Measurements from ENCODE around the gene IGSF11.

IGSF11 gene

DNA sequence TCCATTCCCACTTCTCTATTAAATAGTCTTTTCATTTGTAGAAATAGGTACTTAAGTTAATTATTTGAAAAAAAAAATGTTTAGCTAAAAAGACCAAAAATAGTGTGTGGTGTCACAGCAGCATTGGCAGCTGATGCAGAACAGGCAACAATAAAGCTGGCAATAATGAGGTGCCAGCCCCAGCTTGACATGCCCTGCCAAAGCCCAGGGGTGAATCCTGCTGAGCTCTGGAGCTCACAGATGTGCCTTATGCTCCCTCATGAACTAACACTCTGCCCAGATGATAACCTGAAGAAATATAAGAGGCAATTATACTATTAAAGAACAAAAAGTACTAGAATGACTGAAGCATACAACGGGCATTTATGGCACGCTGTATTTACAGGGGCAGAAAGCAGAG is 63.8 kb downstream of the IGSF11 start:
- no peak for TF ChIP-seq CTCF (conservative IDR thresholded peaks at IDR 0.05; ENCODE audit: low read depth, low read length)
- DNase-seq (ENCODE audit: low read depth): no peak
- no peak overlapping the region for H3K4me3 ChIP-seq (ENCODE audit: low read depth, low read length)

DNA sequence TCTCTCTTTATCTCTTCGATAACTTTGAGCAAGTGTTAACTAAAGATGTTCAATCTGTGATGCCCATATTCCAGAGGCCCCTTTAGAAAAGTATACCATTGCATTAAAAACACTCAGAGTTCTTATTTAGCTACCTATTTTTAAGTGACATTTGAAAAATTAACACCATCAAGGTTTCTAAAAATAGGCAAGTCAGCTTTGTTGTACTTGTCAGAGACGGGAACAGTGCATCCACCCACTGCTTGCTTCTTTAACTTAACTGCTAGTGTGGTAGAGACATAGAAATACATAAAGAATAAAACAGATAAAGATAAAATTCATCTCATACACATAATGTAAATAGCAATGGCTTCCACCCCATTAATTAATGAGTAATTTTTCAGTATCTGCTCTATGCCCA is 66.0 kb downstream of the IGSF11 start:
- H3K4me3 ChIP-seq (ENCODE audit: low read depth, low read length): no peak overlapping the region
- no peak for TF ChIP-seq CTCF (conservative IDR thresholded peaks at IDR 0.05; ENCODE audit: low read depth, low read length)
- no peak for DNase-seq (ENCODE audit: low read depth)

GRCh38 chr3:118968111-118968510 is 66.5 kb downstream of the IGSF11 start:
- no peak for TF ChIP-seq CTCF (conservative IDR thresholded peaks at IDR 0.05; ENCODE audit: low read depth, low read length)
- DNase-seq (ENCODE audit: low read depth): no peak
- H3K4me3 ChIP-seq (ENCODE audit: low read depth, low read length): no peak overlapping the region

DNA sequence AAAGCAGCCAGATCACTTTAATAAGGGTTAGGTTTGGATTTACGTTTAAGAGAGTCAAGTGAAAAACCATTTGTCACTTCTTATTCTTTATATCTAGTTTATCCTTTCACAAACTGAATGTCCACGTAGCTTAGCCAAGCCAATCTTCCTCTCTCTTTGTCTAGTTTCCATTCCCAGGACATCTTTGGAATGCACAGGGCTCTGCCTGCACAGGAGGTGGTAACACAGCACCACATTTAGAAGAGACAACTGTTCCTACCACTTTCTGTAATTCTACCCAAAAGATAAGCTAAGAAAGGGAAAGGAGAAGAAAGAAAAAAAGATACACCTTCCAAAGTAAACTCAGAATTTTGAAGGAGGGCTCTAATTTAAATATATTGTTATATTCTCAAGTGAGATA is 67.9 kb downstream of the IGSF11 start:
- no peak for DNase-seq (ENCODE audit: low read depth)
- TF ChIP-seq CTCF (conservative IDR thresholded peaks at IDR 0.05; ENCODE audit: low read depth, low read length): no peak
- H3K4me3 ChIP-seq (ENCODE audit: low read depth, low read length): no peak overlapping the region

GRCh38 chr3:118963711-118964110 is 70.9 kb downstream of the IGSF11 start:
- TF ChIP-seq CTCF (conservative IDR thresholded peaks at IDR 0.05; ENCODE audit: low read depth, low read length): no peak

GRCh38 chr3:118960876-118961450 is 73.7 kb downstream of the IGSF11 start:
- no peak for TF ChIP-seq CTCF (conservative IDR thresholded peaks at IDR 0.05; ENCODE audit: low read depth, low read length)
- no peak for DNase-seq (ENCODE audit: low read depth)
- H3K4me3 ChIP-seq (ENCODE audit: low read depth, low read length): no peak overlapping the region

More at GRCh38 chr3:118963711-118964110, 70.9 kb downstream of the IGSF11 start:
- H3K4me3 ChIP-seq (ENCODE audit: low read depth, low read length): no peak overlapping the region
- DNase-seq (ENCODE audit: low read depth): no peak

DNA sequence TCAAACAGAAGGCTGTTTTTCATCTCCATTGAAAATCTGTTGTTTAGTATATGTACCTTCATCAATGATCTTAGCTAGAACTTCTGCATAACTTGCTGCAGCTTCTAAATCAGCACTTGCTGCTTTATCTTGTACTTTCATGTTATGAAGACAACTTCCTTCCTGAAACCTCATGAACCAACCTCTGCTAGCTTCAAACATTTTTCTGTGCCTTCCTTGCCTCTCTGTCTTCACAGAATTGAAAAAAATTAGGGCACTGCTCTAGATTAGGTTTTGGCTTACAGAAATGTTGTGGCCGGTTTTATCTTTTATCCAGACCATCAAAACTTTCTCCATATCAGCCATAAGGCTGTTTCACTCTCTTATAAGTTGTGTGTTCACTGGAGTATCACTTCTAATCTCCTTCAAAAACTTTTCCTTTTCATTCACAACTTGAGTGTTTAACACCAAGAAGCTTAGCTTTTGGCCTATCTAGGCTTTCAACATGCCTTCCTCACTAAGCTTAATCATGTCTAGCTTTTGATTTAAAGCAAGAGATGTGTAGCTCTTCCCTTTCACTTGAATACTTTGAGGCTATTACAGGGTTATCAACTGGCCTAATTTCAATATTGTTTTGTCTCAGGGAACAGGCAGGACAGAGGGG is 78.6 kb downstream of the IGSF11 start:
- no peak for DNase-seq (ENCODE audit: low read depth)
- no peak overlapping the region for H3K4me3 ChIP-seq (ENCODE audit: low read depth, low read length)
- no peak for TF ChIP-seq CTCF (conservative IDR thresholded peaks at IDR 0.05; ENCODE audit: low read depth, low read length)
